CD4-positive, alpha-beta T cell treated with Interleukin-12 subunit alpha and Interleukin-12 subunit beta, for 1 hour (primary cell): ENCODE measurements around the gene RTBDN.

Experiments used
- DNase-seq: peaks from one replicate; pipeline ENCODE4 v3.0.0-alpha.2; 2020

RTBDN gene

DNA sequence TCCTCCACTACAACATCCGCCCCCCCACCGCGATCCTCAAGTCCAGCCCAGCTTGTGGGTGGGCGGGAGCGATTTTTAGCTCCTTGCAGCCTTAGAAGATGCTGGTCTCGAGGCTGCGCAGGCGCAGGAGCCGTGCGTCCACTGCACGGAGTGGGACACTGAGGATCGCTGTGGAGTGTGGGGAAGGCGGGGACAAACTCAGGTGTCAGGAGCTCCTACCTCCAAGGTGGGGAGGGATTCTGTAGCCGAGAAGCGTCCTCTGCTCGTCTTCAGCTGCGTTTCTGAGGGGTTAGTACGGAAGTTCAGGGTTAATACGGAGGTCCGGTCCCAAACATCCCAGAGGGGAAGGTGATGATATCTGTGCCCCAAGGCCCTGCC lies at the start of gene RTBDN:
RTBDN (minus strand) TSS at position 14 of the 378 bp plus-strand sequence. CDS start 4,600 bp downstream, outside the sequence.
- no peak for DNase-seq

DNA sequence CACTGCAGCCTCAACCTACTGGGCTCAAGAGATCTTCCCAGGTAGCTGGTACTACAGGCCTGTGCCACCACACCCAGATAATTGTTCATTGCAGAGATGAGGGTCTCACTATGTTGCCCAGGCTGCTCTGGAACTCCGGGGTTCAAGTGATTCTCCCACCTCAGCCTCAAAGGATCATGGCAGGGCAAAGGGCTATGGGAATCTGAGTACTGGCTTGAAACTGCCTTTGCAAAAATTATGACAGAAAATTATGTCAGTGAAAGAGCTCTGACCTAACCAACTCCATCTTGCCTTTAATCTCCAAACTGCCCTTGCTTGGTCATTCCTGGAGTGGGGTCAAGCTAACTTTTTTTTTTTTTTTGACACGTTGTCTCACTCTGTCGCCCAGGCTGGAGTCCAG lies 48.2 kb upstream of the RTBDN start:
- no peak for DNase-seq

DNA sequence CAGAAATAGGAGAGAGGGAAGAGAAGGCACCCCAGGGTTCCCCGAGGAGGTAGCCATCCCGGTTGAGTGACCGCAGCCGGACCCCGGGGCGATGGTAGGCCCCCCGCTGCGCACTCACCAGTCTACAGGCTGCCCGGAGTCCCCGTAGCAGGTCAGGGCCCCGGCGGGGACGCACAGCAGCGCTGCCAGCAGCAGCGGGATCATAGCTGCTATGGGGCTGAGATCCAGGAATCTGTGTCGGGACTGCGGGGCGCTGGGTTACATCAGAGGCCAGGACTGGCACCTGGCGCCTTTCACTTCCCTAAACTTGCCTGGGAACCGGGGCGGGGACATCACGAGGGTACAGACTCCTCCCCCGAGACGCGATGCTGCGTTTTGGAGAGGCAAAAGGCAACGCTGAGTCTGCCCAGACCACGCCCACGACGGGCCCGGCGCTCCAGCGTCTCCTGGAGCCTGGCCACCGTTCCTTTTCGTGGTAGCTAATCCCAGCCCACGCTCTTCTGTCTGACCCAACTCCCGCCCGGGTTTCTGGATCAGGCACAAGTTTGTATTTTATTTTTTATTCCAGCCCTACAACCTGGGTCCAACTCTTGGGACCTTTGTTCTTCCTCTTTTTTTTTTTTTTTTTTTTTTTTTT lies 46.9 kb upstream of the RTBDN start, which contains the start of gene DNASE2:
DNASE2 (minus strand) TSS at position 278 of the 637 bp plus-strand sequence; CDS start at position 204, 74 bp downstream.
- DNase-seq, result peak; percentile 88

DNA sequence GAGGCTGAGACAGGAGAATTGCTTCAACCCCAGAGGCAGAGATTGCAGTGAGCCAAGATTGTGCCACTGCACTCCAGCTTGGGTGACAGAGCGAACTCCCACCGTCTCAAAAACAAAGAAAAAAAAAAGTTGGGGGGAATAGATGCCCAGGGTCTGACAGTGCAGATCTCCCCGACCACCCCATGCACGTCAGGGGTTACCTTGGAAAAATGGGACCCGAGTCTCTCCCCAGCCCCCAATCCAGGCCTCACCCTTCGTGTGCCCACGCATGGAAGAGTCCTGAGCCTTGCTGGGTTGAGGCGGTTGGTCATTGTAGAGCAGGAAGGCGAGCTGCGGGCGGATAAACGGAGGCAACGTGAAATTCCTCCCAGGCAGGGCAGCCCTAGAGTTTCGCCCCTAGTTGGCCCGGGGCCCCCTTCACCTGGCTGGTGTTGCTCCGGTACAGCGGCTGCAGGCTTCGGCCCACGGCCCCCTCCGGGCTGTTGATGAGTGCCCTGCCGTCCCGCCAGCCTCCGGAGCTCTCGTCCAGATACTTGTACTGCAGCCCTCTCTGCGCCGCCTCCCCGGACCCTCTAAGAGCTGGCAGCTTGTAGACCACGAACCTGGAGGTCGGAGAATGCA lies 46.3 kb upstream of the RTBDN start:
- no peak for DNase-seq

DNA sequence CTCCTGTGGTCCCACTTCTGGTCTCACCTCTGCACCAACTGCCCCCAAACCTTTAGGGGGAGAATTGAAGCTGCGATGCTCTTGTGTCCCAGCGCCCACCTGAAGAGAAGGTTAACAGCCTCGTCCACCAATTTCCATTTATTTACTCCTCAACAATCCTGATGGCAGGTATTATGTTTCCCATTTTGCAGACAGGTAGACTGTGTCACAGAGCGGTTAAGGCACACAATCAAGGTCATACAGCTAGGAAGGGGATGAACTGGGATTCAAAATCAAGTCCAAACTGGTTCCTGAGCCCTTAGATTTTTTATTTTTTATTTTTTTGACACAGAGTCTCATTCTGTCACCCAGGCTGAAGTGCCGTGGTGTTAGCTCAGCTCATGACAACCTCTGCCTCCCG lies 40.7 kb upstream of the RTBDN start:
- no peak for DNase-seq

DNA sequence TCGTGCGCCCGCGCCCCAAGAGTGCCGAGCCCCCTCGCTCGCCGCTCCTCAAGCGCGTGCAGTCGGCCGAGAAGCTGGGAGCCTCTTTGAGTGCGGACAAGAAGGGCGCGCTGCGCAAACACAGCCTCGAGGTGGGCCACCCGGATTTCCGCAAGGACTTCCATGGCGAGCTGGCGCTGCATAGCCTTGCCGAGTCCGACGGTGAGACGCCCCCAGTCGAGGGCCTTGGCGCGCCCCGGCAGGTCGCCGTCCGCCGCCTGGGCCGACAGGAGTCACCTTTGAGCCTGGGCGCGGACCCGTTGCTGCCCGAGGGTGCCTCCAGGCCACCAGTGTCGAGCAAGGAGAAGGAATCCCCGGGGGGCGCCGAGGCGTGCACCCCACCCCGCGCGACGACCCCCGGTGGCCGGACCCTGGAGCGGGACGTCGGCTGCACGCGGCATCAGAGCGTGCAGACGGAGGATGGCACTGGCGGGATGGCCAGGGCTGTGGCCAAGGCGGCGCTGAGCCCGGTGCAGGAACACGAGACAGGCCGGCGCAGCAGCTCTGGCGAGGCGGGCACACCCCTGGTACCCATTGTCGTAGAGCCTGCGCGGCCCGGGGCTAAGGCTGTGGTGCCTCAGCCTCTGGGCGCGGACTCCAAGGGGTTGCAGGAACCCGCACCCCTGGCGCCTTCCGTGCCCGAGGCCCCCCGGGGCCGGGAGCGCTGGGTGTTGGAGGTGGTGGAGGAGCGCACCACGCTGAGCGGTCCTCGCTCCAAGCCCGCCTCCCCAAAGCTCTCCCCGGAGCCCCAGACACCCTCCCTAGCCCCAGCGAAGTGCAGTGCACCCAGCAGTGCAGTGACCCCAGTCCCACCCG lies 39.7 kb upstream of the RTBDN start:
- no peak for DNase-seq

DNA sequence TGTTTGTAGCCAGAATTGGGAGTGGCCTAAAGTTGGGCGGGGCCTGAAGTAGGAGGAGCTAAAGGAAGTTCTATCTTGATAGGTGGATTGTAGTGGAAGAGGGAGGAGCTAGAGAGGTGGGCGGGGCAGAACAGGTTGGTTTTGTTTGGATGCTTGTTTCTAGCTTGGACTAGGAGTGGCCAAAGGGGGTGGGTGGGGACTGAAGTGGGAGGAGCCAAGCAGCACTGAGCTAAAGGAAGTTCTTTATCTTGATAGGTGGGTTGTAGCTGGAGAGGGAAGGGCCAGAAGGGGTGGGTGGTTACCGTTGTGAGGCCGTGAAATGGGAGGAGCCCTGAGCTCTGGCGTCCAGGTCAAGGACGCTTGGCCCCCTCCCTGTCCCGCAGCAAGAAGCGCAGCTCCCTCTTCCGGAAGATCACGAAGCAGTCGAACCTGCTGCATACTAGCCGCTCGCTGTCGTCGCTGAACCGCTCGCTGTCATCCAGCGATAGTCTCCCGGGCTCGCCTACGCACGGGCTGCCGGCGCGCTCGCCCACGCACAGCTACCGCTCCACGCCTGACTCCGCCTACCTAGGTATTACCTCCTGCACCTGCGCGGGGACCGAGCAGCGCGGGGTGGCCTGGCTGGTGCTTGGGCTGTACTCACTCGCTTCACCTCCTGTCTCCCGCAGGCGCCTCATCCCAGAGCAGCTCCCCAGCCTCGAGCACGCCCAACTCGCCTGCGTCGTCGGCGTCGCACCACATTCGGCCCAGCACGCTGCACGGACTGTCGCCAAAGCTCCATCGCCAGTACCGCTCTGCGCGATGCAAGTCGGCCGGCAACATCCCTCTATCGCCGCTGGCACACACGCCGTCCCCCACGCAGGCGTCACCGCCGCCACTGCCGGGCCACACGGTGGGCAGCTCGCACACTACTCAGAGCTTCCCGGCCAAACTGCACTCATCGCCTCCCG lies 38.8 kb upstream of the RTBDN start:
- peak; percentile 82 for DNase-seq

DNA sequence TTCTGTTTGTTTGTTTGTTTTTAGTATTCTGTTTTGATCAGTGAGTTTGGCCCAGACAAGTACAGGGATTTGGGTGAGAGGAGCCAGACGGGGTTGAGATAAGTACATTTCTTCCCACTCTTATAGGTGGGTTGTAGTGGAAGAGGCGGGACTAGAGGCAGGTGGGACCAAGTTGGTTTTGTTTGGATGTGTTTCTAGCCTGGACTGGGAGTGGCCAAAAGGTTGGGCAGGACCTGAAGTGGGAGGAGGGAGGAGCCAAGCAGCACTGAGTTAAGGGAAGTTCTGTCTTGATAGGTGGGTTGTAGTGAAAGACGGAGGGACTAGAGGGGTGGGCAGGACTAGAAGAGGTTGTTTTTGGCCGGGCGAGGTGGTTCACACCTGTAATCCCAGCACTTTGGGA lies 37.9 kb upstream of the RTBDN start:
- no peak for DNase-seq

DNA sequence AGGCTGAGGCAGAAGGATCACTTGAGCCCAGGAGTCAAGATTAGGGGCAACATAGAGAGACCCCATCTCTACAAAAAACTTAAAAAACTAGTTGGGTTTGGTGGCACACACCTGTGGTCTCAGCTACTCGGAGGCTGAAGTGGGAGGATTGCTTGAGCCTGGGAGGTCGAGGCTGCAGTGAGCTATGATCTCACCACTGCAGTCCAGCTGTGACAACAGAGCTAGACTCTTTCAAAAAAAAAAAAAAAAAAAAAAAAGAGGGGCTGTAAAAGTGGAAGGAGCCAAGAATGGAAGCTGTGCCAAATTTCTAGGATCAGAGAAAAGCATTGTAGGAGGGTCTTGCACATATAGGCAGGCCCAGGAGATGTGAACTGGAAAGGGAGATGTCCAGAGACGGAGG lies 37.3 kb upstream of the RTBDN start:
- DNase-seq, result no peak

DNA sequence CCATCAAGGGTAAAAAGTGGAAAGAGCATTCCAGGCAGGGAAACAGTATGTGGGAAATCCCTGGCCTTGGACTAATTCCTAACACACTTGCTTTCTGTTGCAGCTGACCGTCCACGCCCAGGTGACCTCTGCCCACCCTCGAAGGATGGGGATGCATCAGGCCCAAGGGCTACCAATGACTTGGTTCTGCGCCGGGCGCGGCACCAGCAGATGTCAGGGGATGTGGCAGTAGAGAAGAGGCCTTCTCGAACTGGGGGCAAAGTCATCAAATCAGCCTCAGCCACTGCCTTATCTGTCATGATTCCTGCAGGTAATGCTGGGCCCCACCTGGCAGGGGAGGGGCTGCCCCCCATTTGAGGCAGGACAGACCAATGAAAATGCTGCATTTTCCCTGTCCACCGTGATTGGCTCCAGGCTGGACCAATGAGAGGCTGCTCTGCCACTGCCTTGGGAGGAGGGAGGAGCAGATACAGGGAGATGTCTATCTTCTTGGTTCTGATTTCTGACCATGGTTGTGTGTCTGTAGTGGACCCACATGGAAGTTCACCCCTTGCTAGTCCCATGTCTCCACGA lies 34.2 kb upstream of the RTBDN start:
- no peak for DNase-seq

DNA sequence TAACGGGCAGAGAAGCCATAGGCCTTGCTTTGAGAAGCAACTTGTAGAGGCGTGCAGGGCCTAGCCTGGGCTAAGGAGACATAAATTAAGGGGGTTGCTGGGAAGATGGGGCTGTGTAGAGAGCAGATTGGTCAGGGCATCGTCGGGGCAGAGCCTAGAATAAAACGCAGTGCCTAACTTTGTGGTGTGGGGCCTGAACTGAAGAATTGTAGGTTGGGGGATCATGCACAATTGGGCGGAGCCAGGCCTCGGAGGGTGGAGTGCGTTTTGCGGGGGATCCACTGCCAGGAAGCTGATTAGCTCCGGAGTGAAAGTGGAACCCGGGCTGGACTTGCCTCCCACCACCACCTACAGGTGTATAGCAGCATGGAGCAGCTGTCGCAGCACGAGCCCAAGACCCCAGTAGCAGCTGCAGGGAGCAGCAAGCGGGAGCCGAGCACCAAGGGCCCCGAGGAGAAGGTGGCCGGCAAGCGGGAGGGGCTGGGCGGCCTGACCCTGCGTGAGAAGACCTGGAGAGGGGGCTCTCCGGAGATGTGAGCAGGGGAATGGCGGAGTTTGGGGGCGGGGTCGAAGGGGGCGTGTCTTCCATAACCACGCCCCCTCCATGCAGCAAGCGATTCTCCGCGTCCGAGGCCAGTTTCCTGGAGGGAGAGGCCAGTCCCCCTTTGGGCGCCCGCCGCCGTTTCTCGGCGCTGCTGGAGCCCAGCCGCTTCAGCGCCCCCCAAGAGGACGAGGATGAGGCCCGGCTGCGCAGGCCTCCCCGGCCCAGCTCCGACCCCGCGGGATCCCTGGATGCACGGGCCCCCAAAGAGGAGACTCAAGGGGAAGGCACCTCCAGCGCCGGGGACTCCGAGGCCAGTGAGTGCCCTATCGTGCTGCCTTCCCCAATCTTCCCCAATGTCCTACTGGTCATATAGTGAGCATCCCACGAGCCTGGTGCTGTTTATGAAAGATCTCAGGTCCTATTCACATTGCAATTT lies 33.0 kb upstream of the RTBDN start:
- peak; percentile 68 for DNase-seq

DNA sequence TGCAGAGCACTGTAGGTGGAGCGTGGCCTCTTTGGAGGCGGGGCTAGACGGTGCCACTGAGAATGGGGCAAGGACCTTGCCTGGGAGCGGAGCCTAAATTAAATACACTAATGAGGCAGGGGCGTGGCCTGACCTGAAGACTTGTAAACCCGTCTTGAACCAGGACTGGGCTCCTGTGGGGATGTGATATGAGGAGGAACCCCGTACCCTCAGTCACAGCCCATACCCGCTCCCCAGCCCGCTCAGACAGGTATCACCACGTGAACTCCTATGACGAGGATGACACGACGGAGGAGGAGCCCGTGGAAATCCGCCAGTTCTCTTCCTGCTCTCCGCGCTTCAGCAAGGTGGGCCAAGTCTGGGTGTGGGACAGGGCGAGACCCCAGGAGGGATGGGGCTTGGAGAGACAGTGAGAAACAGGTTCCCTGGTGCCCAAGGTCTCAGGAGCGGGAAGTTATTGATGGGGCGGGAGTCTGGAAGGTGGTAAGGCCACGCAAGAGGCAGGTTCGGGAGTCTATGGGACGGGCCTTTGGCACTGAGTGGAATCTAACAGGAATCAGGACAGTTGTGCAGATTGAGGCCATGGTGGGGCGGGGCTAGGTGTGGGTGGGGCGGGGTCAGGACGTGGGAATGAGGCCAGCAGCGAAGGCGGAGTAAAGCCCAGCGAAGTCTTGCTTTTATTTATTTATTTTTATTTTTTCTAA lies 32.2 kb upstream of the RTBDN start:
- no peak for DNase-seq

DNA sequence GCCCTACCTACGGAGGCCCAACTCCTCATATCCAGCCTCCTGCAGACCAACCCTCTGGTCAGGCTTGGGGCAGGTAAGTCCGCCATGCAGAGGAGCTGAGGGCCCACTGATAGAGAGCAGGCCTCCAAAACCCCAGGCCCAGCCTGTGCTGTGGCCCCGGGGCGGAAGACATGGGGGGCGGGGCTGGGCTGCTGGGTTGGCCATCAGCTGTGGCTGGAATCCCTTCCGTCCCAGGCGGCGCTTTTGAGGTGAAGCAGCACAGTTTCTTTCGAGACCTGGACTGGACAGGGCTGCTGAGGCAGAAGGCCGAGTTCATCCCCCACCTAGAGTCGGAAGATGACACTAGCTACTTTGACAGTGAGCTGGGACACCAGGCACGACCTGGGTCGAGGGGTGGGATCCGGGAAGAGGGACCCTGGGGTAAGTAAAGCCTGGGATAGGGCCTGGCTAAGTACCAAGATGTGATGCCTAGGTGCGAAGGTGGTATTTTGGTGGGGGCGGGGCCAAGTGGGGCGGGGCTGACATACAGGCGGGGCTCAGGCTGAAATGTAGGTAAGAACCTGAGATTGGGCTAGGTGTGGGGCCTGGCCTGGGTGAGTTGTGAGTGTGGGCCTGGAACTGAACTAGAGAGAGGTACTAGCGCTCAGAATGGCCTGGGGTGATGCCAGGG lies 31.5 kb upstream of the RTBDN start:
- no peak for DNase-seq

DNA sequence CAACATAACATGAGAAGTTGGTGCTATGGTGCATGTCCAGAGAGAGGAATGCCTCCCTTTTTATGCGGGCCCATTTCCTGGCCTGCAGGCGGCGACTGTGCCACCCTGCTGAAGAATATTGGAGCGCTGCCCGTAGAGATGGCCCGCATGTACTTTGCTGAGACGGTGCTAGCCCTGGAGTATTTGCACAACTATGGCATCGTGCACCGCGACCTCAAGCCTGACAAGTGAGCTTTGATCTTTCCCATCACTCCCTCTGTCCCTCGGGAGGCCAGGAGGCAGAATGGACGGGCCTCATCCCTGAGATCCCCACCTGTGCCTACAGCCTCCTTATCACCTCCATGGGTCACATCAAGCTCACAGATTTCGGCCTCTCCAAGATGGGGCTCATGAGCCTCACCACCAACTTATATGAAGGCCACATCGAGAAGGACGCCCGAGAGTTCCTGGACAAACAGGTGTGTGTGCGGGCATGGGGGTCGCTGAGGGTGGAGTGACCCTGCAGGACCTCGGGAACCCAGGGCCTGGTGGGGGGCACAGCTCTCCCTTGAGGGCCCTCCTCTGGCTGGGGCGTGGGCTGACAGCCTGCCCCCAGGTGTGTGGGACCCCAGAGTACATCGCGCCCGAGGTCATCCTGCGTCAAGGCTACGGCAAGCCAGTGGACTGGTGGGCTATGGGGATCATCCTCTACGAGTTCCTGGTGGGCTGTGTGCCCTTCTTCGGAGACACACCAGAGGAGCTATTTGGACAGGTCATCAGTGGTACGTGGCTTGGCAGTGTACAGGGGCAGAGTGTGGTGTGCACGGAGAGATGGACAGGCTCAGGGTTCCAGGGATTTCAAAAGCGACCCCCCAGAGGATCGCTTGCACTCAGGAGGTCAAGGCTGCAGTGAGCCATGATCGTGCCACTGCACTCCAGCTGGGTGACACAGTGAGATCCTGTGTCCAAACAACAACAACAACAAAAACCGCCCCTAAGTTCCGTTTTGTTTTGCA lies 30.6 kb upstream of the RTBDN start:
- no peak for DNase-seq

DNA sequence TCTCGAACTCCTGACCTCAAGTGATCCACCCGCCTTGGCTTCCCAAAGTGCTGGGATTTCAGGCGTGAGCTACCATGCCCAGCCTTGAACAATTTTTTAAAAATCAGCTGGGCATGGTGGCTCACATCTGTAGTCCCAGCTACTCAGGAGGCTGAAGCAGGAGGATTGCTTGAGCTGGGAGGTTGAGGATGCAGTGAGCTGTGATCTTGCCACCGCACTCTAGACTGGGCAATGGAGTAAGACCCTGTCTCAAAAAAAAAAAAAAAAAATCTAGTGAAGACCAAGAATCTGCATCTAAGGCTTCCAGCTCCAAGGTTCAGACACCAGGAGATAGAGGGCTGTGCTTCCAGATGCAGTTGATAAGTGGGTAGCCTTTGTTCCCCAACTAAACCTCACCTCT lies 29.8 kb upstream of the RTBDN start:
- no peak for DNase-seq

DNA sequence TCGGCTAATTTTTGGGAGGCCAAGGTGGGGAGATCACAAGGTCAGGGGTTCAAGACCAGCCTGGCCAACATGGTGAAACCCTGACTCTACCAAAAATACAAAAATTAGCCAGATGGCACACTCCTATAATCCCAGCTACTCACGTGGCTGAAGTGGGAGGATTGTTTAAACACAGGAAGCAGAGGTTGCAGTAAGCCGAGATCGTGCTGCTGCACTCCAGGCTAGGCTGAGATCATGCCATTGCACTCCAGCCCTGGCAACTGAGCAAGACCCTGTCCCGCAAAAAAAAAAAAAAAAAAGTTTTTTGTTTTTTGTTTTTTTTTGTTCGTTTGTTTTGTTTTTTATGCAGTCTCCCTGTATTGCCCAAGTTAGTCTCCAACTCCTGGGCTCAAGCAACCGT lies 25.2 kb upstream of the RTBDN start:
- DNase-seq, result no peak

DNA sequence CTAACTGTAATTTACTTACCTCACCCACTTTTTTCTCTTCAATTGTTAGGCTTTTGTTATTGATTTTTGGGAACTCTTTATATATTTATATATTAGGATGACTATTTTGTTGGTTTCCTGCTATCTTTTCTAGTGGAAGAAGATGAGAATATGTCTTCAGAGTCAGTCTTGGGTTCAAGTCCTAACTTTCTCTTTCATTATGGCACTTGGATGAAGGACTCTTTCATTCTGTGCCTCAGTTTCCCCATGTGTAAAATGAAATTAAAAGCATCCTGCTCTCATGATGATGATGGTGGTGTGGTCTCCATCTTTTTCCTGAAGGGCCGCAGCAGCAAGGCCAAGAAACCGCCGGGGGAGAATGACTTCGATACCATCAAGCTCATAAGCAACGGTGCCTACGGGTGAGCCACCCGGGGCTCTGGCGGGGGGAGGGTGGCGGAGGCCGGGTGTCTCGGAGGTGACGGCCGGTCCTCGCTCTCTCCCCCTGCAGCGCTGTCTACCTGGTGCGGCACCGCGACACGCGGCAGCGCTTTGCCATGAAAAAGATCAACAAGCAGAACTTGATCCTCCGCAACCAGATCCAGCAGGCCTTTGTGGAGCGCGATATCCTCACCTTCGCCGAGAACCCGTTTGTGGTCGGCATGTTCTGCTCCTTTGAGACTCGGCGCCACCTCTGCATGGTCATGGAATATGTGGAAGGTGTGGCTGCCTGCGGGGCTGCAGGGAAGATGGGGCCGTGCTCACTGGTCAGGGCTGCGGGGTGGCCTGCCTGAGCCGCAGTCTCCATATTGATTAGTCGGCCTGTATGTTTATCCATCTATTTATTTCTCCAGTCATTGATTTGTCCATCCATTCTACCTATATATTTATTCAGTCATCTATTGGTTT lies 23.9 kb upstream of the RTBDN start:
- no peak for DNase-seq

DNA sequence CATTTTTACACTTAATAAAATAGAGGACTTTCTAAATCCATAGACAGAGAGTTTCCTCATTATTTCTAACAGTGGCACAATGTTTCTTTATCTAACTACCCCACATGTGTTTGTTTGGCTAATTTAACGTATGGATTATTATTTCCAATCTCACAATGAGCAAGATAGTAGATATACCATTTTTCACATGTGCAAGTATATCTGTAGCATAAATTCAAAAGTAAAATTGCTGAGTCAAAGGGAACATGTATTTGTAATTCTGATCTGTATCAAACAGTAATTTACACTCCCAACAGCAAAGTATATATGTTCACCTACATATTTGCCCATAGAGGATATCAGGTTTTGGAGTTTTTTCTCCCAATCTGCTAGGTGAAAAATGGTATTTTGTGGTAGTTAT lies 22.3 kb upstream of the RTBDN start:
- DNase-seq, result no peak
